HG03060 (cell line): ENCODE measurements around the gene TP73.

Experiments
- ATAC-seq: cut with Tn5 transposase; IDR thresholded peaks from one replicate; pipeline ENCODE4 v1.9.1; 2021; ENCODE audit warnings: low read depth, moderate number of reproducible peaks; ENCODE audit not compliant: unreplicated experiment

The TP73 gene

GRCh38 chr1:3774276-3774945 lies 122.1 kb downstream of the TP73 start:
- no peak for ATAC-seq

GRCh38 chr1:3774946-3775489 lies 122.7 kb downstream of the TP73 start:
- no peak for ATAC-seq

GRCh38 chr1:3775490-3776230 lies 123.3 kb downstream of the TP73 start:
- no peak for ATAC-seq

GRCh38 chr1:3776231-3776961 lies 124.1 kb downstream of the TP73 start:
- no peak for ATAC-seq

GRCh38 chr1:3777078-3777547 lies 124.8 kb downstream of the TP73 start:
- ATAC-seq, result no peak

GRCh38 chr1:3777647-3778589 lies 125.6 kb downstream of the TP73 start:
- no peak for ATAC-seq

GRCh38 chr1:3778590-3779264 lies 126.4 kb downstream of the TP73 start:
- ATAC-seq, result no peak

- ATAC-seq, result no peak
These were observed 127.1 kb downstream of the TP73 start for GRCh38 chr1:3779265-3779911.

- ATAC-seq, result no peak
These were observed 127.6 kb downstream of the TP73 start for GRCh38 chr1:3779912-3780416.

GRCh38 chr1:3780901-3781300 lies 128.6 kb downstream of the TP73 start:
- no peak for ATAC-seq

- no peak for ATAC-seq
These were observed 131.5 kb downstream of the TP73 start for GRCh38 chr1:3783651-3784474.

GRCh38 chr1:3785045-3785444 lies 132.7 kb downstream of the TP73 start:
- no peak for ATAC-seq

- ATAC-seq, result no peak
These were observed 133.3 kb downstream of the TP73 start for GRCh38 chr1:3785456-3786157.
